Measurements from ENCODE around the gene GRK7. TPM values are rescaled to one million over a fixed set of nuclear protein-coding genes. Genes with fewer than 3 reads are reported as not detected.

The GRK7 gene
- total and polyA plus RNA-seq, 2 experiments from 2014 or later, result 0.07 TPM; not detected in 1

DNA sequence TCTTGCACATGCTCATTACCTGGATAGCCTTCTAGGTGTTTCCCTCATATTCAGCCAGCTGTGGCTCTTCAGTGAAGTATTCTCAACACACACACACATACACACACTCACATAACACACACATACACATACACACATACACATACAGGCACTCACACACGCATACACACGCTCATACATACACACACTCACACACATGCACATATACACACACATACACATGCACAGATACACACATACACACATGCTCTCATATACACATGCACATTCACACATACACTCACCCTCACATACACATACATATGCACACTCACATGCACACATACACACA is 41.2 kb downstream of the GRK7 start:
- no peaks in the 10 kb centered on the region for H3K9me3 ChIP-seq (ENCODE audit: low read depth)
- H4K20me1 ChIP-seq (ENCODE audit: insufficient read depth, poor library complexity, severe bottlenecking), result no peaks in the 10 kb centered on the region
- no peaks in the 10 kb centered on the region for H3K79me2 ChIP-seq
- H2AFZ ChIP-seq, result no peak overlapping the region
- H3K4me3 ChIP-seq, result no peak overlapping the region
- H3K4me2 ChIP-seq, result no peak overlapping the region
- H3K36me3 ChIP-seq (replicated peaks; ENCODE audit: insufficient read depth, low read depth), result no peaks in the 10 kb centered on the region
- H3K27ac ChIP-seq, result no peak overlapping the region
- WGBS (ENCODE audit: low lambda C conversion rate, missing lambda C conversion rate), result 91% methylated on average over 2 of the region's 2 CpGs
- no peak for DNase-seq (ENCODE audit: low spot score)
- H3K4me1 ChIP-seq (ENCODE audit: insufficient read depth), result no peaks in the 10 kb centered on the region
- TF ChIP-seq EZH2phosphoT487 (IDR thresholded peaks at IDR 0.05; ENCODE audit: low read depth, severe bottlenecking, unreplicated experiment), result no peak
- TF ChIP-seq CTCF (IDR thresholded peaks at IDR 0.05; ENCODE audit: poor library complexity), result no peak
- no peak for TF ChIP-seq EZH2 (IDR thresholded peaks at IDR 0.05; ENCODE audit: borderline replicate concordance)
- no peaks in the 10 kb centered on the region for H3K27me3 ChIP-seq
- H3K9me2 ChIP-seq (replicated peaks; ENCODE audit: insufficient read depth), result no peaks in the 10 kb centered on the region

GRCh38 chr3:141804778-141805639 is 41.8 kb downstream of the GRK7 start:
- no peaks in the 10 kb centered on the region for H3K79me2 ChIP-seq
- H2AFZ ChIP-seq, result no peak overlapping the region
- 95% methylated on average over 18 of the region's 18 CpGs for WGBS (ENCODE audit: low lambda C conversion rate, missing lambda C conversion rate)
- no peaks in the 10 kb centered on the region for H3K27me3 ChIP-seq
- no peak for DNase-seq (ENCODE audit: low spot score)
- no peaks in the 10 kb centered on the region for H3K9me3 ChIP-seq (ENCODE audit: low read depth)
- no peaks in the 10 kb centered on the region for H3K4me1 ChIP-seq (ENCODE audit: insufficient read depth)
- no peaks in the 10 kb centered on the region for H4K20me1 ChIP-seq (ENCODE audit: insufficient read depth, poor library complexity, severe bottlenecking)
- H3K27ac ChIP-seq, result no peak overlapping the region
- TF ChIP-seq EZH2phosphoT487 (IDR thresholded peaks at IDR 0.05; ENCODE audit: low read depth, severe bottlenecking, unreplicated experiment), result no peak
- TF ChIP-seq CTCF (IDR thresholded peaks at IDR 0.05; ENCODE audit: poor library complexity), result no peak
- TF ChIP-seq EZH2 (IDR thresholded peaks at IDR 0.05; ENCODE audit: borderline replicate concordance), result no peak
- H3K4me3 ChIP-seq, result no peak overlapping the region
- no peak overlapping the region for H3K4me2 ChIP-seq
- H3K9me2 ChIP-seq (replicated peaks; ENCODE audit: insufficient read depth), result no peaks in the 10 kb centered on the region
- H3K36me3 ChIP-seq (replicated peaks; ENCODE audit: insufficient read depth, low read depth), result no peaks in the 10 kb centered on the region

DNA sequence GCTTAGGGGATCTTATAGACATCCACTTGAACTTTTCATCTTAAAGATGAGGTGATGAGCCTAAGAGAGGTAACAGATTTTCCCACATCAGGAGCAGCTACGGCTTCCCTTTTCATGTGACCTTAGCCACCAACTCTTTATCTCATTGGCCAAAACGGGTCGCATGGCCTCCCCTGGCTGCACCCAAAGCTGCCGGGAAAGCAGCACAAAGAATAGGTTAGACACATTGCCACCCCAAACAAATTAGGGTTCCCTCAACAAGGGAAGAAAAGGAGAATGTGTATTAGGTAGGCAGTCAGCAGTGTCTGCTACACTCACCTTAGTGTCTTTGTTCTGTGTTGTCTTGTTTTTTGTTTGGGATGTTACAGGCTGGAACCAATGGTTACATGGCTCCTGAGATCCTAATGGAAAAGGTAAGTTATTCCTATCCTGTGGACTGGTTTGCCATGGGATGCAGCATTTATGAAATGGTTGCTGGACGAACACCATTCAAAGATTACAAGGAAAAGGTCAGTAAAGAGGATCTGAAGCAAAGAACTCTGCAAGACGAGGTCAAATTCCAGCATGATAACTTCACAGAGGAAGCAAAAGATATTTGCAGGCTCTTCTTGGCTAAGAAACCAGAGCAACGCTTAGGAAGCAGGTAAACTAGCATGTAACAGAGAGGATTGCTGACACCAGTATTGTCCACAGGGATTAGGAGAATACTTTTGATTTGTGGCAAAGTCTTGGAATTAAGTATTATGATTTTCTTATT is 44.2 kb downstream of the GRK7 start:
- H3K9me2 ChIP-seq (replicated peaks; ENCODE audit: insufficient read depth), result no peaks in the 10 kb centered on the region
- H3K36me3 ChIP-seq (replicated peaks; ENCODE audit: insufficient read depth, low read depth), result no peaks in the 10 kb centered on the region
- H4K20me1 ChIP-seq (ENCODE audit: insufficient read depth, poor library complexity, severe bottlenecking), result no peaks in the 10 kb centered on the region
- no peaks in the 10 kb centered on the region for H3K4me1 ChIP-seq (ENCODE audit: insufficient read depth)
- no peak overlapping the region for H3K4me2 ChIP-seq
- no peak overlapping the region for H3K4me3 ChIP-seq
- WGBS (ENCODE audit: low lambda C conversion rate, missing lambda C conversion rate), result 59% methylated on average over 7 of the region's 7 CpGs
- H3K27me3 ChIP-seq, result no peaks in the 10 kb centered on the region
- H2AFZ ChIP-seq, result no peak overlapping the region
- H3K79me2 ChIP-seq, result no peaks in the 10 kb centered on the region
- H3K27ac ChIP-seq, result no peak overlapping the region
- DNase-seq (ENCODE audit: low spot score), result no peak
- no peak for TF ChIP-seq CTCF (IDR thresholded peaks at IDR 0.05; ENCODE audit: poor library complexity)
- TF ChIP-seq EZH2phosphoT487 (IDR thresholded peaks at IDR 0.05; ENCODE audit: low read depth, severe bottlenecking, unreplicated experiment), result no peak
- no peak for TF ChIP-seq EZH2 (IDR thresholded peaks at IDR 0.05; ENCODE audit: borderline replicate concordance)
- H3K9me3 ChIP-seq (ENCODE audit: low read depth), result no peaks in the 10 kb centered on the region
